SKM-1 treated with dmso at 0.1 percent for 144 hours (cell line): ENCODE results near the gene SRPRB.

Source experiments
- DNase-seq: peaks from one replicate; lab custom pipeline; 2025; ENCODE audit not compliant: unreplicated experiment; lab: John Stamatoyannopoulos, UW

Gene SRPRB

GRCh38 chr3:133825969-133826727, 20.5 kb downstream of the SRPRB start:
- no peak for DNase-seq

- DNase-seq = no peak
Observed at GRCh38 chr3:133827136-133827535, 21.5 kb downstream of the SRPRB start.

GRCh38 chr3:133827684-133828083, 22.1 kb downstream of the SRPRB start:
- no peak for DNase-seq

DNA sequence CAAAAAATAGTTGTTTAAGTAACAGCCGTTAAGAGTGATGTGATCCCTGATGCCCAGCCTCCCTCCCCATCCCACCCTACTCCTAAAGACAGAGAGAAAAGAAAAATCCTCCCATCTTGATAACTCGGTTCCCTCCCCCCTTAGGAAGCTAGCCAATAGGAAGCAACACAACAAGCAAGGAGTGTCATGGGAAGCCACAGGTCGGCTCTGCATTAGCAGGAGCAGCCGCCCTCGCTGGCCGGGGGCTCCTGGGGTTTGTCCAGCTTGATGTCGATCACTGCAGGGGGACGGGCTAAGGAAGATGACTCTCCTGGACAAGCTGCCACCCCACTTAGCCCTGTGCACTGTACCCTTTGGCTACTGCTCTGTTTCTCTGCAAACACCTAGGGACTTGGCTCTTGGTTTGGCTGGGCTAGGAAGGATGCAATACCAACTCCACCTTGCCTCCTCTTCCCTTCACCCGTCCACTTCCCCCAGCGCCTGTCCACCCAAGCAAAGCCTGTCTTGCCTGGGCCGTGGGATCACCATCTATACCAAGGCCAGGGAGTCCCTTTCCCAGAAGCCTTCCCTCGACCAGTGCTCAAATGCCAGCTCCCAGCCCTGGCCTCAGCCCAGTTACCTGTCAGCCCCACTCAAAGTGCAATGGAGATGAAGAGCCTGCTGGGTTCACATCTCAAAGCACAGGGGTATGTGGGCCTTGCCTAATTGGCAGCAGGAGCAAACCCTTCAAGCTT, 23.1 kb downstream of the SRPRB start:
- no peak for DNase-seq

- no peak for DNase-seq
Observed at GRCh38 chr3:133829310-133829707, 23.7 kb downstream of the SRPRB start.

GRCh38 chr3:133830071-133830470, 24.5 kb downstream of the SRPRB start:
- DNase-seq = no peak

- no peak for DNase-seq
Observed at GRCh38 chr3:133831966-133832801, 26.6 kb downstream of the SRPRB start.

- no peak for DNase-seq
Observed at GRCh38 chr3:133832802-133833144, 27.2 kb downstream of the SRPRB start.

- DNase-seq = no peak
Observed at GRCh38 chr3:133833267-133833666, 27.7 kb downstream of the SRPRB start.

GRCh38 chr3:133833880-133834620, 28.4 kb downstream of the SRPRB start:
- DNase-seq = no peak

GRCh38 chr3:133834621-133835417, 29.2 kb downstream of the SRPRB start:
- DNase-seq = no peak

DNA sequence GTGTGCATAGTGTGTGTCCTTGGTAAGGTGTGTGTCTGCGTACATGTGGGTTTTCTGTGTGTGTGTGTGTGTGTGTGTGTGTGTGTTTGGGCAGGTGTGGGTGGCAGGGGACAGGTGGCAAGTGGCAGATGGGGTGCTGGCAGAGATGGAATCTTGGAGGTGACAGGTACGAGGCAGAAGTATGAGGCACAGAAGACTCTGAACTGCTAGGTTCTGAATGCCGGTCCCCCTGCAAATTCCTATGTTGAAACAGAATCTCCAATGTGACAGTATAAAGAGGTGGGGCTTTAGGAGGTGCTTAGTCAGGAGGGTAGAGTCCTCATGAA, 29.8 kb downstream of the SRPRB start:
- no peak for DNase-seq

GRCh38 chr3:133835961-133836360, 30.3 kb downstream of the SRPRB start:
- no peak for DNase-seq

DNA sequence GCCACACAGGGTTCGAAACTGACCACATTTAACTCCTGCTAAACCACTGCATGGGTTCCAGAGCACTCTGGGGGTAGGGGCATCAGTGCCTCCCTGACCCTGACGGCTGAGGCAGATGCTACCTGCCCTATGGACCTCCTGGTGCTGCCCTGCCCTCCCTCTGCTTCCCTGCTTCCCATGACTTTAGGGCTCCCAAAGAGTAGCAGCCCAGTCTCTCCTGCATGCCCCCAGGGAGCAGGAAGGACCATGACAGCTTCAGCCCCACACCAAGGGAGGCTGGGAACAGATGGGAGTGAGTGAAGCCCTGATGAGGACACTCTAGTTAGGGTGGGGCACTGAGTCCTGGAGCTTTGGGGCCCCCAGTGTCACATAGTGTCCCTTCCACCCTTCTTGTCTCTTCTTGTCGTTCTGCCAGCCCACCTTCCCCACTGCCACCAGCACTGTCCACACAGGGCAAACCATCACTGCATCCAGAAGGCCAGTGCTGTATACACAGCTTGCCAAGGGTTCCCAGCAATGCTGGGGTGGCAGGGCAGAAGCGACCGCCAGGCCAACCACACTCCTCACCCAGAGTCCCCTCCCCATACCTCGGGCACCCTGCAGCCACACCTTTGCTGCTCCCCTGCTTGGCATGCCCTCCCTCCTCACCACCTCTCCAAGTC, 31.0 kb downstream of the SRPRB start:
- no peak for DNase-seq

- no peak for DNase-seq
Observed at GRCh38 chr3:133837487-133838295, 32.1 kb downstream of the SRPRB start.

DNA sequence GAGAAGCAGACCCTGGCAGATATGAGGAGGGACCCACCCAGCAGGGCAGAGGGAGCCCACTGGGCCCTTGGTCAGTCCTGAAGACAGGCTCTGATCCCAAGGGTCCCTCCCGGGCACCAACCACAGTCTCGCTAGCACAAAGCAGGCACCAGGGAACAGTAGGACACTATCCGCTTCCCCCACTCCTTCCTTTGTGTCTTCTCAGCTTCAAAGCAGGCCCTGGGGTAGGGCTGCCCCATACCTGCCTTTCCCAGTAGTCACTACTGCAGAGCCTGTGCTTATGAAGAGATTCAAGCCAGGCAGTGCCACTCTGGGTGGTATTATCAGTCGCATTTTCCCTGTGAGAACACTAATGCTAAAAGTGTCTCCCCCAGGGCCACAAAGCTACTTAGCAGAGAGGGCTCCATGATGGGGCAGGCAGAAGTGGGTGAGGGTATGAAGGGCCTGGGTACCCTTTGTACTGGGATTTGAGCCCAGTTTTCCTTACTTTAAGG, 32.7 kb downstream of the SRPRB start:
- DNase-seq = no peak

GRCh38 chr3:133838916-133839800, 33.5 kb downstream of the SRPRB start:
- no peak for DNase-seq
